Posterior vena cava (tissue), 2 donors: ENCODE data around the gene PAPPA. TPM values are rescaled to one million over a fixed set of nuclear protein-coding genes. Genes with fewer than 3 reads are reported as not detected.

ENCODE experiments used
- DNase-seq: peaks from one replicate; pipeline ENCODE4 v3.0.0-alpha.2; 2020; ENCODE audit warnings: low spot score
- intact Hi-C, 2 donors: fragments of 100-400 bp; cut with DNase I; formaldehyde crosslinking; loops; one replicate each; pipeline versions ENCODE4 v1.14.1 to v1.14.2; 2022 to 2023
- long read RNA-seq, 2 donors: library from polyadenylated mRNA; unstranded; transcript quantifications; one replicate each; pipeline ENCODE4 v2.0.0, GENCODE V29; 2020 to 2021
- total RNA-seq, 2 donors: library from RNA; stranded (reverse); fragmentation: NEBNext Ultra II Directional; extraction: Animal tissue kit (Norgen Biotek cat#: 25700); gene quantifications; one replicate each; pipeline ENCODE4 v1.2.1, GENCODE V29; 2021
- donor health status: DM: yes; HTN: yes; CAD: no.
- donor health status: DM: yes; HTN: yes; CAD: no.

PAPPA gene, protein sequence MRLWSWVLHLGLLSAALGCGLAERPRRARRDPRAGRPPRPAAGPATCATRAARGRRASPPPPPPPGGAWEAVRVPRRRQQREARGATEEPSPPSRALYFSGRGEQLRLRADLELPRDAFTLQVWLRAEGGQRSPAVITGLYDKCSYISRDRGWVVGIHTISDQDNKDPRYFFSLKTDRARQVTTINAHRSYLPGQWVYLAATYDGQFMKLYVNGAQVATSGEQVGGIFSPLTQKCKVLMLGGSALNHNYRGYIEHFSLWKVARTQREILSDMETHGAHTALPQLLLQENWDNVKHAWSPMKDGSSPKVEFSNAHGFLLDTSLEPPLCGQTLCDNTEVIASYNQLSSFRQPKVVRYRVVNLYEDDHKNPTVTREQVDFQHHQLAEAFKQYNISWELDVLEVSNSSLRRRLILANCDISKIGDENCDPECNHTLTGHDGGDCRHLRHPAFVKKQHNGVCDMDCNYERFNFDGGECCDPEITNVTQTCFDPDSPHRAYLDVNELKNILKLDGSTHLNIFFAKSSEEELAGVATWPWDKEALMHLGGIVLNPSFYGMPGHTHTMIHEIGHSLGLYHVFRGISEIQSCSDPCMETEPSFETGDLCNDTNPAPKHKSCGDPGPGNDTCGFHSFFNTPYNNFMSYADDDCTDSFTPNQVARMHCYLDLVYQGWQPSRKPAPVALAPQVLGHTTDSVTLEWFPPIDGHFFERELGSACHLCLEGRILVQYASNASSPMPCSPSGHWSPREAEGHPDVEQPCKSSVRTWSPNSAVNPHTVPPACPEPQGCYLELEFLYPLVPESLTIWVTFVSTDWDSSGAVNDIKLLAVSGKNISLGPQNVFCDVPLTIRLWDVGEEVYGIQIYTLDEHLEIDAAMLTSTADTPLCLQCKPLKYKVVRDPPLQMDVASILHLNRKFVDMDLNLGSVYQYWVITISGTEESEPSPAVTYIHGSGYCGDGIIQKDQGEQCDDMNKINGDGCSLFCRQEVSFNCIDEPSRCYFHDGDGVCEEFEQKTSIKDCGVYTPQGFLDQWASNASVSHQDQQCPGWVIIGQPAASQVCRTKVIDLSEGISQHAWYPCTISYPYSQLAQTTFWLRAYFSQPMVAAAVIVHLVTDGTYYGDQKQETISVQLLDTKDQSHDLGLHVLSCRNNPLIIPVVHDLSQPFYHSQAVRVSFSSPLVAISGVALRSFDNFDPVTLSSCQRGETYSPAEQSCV (N-terminal part only)
- total RNA-seq, result 10 to 100 TPM in 1 of 2 donors, 1 to 10 TPM in 1; 9.9 to 15.3 TPM
- long read RNA-seq, donor 1, partial matches to known transcripts, result 3 of 11 reads
- long read RNA-seq, donor 1, other reads (novel, unspliced or antisense), result 8 of 11 reads
- long read RNA-seq, donor 2, partial matches to known transcripts, result 2 of 9 reads
- long read RNA-seq, donor 2, other reads (novel, unspliced or antisense), result 7 of 9 reads

DNA sequence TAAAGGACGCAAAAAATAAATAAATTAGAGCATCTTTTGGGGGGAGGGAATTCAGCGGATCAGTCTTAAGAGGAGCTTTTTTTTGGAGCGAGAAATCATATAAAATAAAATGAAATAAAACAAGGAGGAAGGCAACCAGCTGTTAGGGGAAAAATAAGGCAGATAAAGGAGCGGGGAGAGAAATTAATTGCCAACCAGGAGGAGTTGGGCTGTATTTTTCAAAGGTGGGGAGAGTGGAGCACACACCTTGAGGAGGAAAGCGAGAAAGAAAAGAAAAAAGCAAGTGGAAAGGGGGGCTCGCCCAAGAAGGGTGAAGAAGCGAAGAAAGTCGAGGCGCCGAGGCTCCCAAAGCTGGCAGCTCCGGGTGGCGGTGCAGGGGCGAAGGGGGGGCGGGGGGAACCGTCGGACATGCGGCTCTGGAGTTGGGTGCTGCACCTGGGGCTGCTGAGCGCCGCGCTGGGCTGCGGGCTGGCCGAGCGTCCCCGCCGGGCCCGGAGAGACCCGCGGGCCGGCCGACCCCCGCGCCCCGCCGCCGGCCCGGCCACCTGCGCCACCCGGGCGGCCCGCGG, at the start of gene PAPPA:
Gene PAPPA, plus strand, starts transcription at position 27 of the 569 bp plus-strand sequence. Its CDS starts 382 bp downstream, at position 409.
- no peak for DNase-seq
- intact Hi-C loops, result loop anchor here (5.0 to 10.0 kb wide), 4 partner anchors 321 to 559 kb away; no protein-coding TSS in a partner anchor

DNA sequence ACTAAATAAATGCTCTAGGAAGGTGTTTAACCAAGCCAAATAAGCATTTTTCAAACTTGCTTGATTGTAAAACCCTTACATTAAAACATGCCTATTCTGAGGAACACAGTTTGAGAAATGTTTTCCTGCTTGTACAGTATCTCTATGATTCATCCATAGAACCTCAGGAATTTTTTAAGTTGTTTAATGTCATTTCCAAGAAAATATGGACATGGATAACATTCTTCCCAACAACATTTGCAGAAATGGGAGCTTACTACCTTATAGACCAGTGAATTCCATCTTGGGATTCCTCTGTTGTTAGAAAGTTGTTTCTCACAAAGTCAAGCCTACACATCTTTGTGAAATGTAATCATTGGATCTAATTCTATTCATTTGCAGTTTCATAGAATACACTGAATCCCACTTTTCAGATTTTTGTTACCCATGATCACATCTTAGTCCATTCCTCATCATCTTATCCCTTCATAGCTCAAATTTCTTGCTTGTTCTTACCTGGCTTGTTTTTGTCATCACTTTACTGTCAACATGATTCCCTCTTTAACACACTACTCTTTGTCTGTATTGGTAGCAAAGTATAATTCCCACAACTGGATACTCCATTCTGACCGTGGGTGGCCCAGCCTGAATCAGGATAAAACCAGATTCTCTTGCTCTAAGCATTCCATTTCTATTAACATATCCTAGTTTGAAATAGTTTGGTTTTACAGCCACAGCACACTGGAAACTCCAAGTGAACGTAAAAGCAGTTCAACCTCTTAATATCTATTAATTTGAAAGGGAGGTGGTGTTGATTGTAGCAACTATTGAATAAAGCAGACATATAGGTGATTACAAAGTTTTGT, 49.4 kb upstream of the PAPPA start:
- intact Hi-C loops, result loop anchor here in 1 of 2 donors (5.0 kb wide), 1 partner anchor 383 kb away; no protein-coding TSS in a partner anchor
- DNase-seq, result no peak

DNA sequence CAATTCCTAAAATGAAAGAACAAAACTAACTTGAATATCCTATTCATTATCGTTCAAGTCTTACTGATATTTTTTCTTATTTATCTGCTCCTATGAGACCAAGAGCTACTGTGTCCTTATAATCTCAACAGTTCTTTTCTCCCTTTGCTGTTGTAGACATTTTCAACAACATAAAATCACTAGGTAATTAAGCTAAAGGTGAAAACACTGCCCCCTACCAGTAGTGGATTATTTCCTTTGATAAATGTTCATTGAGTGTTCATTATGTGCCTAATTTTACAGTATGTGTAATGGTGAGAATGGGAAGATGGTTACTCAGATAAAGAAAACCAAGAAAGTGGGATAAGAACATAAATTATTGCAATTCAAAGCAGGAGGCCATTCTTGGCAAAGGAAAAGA, 41.4 kb upstream of the PAPPA start:
- no peak for DNase-seq
- intact Hi-C loops, result no loop called here

DNA sequence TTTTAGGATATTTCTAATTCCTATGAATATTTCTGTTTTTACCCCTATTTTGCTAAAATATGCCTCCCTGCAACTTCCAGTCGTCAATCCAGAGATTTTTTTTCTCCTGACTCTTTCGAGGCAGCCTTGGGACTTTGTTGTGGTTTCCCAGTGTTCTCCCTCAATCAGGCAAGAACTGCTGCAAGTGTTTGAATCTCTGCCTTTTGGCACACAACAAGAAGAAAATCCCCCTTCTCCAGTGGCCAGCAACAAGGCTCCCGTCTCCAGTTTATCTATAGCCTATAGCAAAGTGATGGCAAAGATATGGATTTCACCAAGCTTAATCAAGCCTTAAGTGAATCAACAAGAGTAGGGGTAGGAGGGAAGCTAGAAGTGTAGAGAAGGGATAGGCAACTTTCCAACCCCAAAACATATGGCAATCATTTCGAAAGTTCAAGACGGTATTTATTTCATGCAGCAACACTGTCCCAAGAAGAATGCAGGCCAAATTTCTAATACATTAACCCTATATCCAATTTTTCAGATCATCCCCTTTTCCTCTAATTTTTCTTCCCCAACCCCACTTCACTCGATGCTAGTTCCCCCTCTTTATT, 37.7 kb upstream of the PAPPA start:
- no peak for DNase-seq
- intact Hi-C loops, result loop anchor here in 1 of 2 donors (1.0 kb wide), 1 partner anchor 31 kb away; no protein-coding TSS in a partner anchor

- intact Hi-C loops, result no loop called here
- no peak for DNase-seq
Measured at GRCh38 chr9:116116393-116116792, 37.2 kb upstream of the PAPPA start.

GRCh38 chr9:116123171-116123570, 30.4 kb upstream of the PAPPA start:
- intact Hi-C loops, result no loop called here
- no peak for DNase-seq

GRCh38 chr9:116124472-116125040, 29.0 kb upstream of the PAPPA start:
- DNase-seq, result no peak
- intact Hi-C loops, result no loop called here

GRCh38 chr9:116133163-116133562, 20.4 kb upstream of the PAPPA start:
- intact Hi-C loops, result no loop called here
- DNase-seq, result no peak

DNA sequence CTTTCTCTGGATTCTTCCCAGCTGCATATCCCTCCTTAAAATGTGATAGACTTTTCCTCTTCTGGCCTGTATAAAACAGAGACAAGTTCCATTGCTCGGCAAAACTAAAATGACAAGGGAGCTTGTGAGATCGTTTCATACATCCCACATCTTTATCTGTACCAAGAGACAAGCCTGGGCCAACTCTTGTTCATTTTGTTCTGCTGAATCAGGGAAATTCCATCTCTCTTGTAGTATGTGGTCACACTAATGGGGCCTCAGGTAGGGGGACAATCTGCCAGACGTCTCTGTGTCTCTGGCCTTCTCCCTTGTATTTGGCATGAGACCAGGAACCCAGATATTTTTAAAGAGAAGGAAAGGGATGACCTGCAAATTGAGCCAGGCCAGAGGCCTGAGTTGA, 18.6 kb upstream of the PAPPA start:
- no peak for DNase-seq
- intact Hi-C loops, result loop anchor here in 1 of 2 donors (5.0 kb wide), 1 partner anchor 1403 kb away; no protein-coding TSS in a partner anchor

DNA sequence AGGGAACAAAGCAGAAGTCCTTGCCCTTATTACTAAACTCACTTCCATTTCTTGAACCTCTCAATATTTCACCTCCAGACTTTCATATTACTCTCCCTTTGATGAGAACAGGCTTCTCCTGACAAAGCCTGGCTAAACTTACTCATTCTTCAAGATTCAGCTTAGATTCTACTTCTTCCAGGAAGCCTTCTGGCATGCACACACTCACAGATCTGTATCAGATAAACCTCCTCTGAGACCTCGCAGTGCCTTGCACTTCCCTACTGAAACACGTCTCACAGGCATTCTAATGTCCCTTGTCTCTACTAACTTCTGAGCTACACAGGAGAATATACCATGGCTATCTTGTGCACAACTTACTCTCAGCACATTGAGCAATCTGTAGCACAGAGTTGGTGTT, 16.6 kb upstream of the PAPPA start:
- intact Hi-C loops, result loop anchor here in 1 of 2 donors (5.0 kb wide), 1 partner anchor 1405 kb away; no protein-coding TSS in a partner anchor
- no peak for DNase-seq

GRCh38 chr9:116137581-116137980, 16.0 kb upstream of the PAPPA start:
- intact Hi-C loops, result loop anchor here in 1 of 2 donors (5.0 kb wide), 1 partner anchor 1405 kb away; no protein-coding TSS in a partner anchor

GRCh38 chr9:116141864-116142561, 11.6 kb upstream of the PAPPA start:
- no peak for DNase-seq
- intact Hi-C loops, result no loop called here

More at GRCh38 chr9:116137581-116137980, 16.0 kb upstream of the PAPPA start:
- no peak for DNase-seq

DNA sequence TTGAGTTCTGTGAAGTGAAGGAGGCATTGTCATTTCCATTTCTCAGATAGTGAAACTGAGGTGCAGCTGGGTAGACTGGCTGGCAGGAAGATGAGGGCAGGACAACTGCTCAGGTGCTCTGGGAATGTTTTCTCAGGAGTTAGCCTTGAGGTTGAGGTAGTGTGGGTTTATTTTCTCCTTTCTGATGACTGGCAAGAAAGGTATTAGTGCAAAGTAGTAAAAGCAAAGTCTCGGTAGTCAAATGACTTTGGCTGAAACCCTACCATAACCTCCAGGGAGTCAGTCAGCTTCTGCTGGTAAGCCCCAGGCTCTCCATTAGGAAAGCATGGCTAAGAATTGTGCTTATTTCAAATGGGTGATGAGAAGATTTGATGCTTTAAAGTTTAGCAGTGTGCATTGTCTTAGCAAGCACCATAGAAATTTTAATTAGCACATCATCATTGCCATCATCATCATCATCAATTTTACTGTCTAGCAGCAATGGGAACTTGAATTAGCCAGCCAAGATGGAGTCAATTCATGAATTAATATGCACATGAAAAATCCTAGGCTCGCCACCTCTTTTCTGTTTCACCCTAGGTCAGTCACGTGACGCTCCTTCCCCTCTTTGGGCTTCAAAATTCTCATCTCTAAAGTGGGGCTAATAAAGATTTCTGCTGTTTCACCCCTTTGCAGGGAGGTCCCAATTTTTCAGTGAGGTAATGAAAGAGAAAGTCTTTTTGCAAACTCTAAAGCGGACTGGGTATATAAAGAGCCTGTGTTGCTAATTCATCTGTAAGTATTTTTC, 10.7 kb upstream of the PAPPA start:
- no peak for DNase-seq
- intact Hi-C loops, result no loop called here

DNA sequence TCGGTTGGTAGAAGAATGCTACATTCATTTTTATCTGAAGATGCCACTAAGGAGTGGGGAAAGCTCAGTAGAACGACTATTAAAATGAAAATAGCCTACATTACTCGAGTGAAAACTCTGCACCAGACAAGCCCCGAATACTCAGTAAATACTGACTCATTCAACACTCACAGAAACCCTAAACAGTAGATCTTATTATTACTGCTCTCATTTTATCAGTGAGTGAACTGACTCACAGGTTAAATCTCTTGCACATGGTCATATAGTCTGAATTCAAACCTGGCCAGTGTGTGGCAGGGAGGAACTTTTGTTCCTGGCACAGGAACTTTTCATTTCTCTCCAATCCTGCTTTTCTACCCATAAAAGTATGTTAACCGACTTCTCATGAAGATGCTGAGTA, 9.6 kb upstream of the PAPPA start:
- intact Hi-C loops, result no loop called here
- no peak for DNase-seq

DNA sequence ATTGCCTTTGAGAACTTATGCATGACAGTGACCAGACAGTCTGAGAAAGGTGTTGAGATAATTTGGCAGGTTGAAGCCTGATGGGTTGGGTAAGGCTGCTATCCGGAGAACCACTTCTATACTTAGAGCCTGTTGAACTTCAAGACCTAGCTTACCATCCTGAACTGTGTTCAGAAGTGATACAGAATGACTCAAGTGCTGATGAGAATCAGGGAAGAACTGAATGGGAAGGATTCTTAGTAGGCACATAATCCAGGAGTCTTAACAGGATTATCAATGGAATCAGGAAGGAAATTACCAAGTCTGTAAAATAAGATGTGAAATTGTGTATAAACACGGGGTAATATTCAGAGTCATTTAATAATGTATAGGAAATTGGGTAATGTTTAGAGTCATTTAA, 9.0 kb upstream of the PAPPA start:
- intact Hi-C loops, result no loop called here
- DNase-seq, result no peak

- no peak for DNase-seq
- intact Hi-C loops, result no loop called here
Measured at GRCh38 chr9:116145036-116145435, 8.6 kb upstream of the PAPPA start.
